Endothelial cell of umbilical vein (primary cell): ENCODE data around the gene B9D1.

Source experiments
- EZH2 ChIP-seq: IDR thresholded peaks from 2 replicates; pipeline ENCODE4 v1.6.1; 2012; ENCODE audit warnings: borderline replicate concordance, low read depth, mild to moderate bottlenecking, moderate library complexity, low read length, inconsistent platforms; ENCODE audit not compliant: severe bottlenecking
- POLR2A ChIP-seq: IDR thresholded peaks from 2 replicates; pipeline ENCODE4 v1.6.1; 2012; ENCODE audit warnings: low read depth, mild to moderate bottlenecking, control low read depth, low read length

DNA sequence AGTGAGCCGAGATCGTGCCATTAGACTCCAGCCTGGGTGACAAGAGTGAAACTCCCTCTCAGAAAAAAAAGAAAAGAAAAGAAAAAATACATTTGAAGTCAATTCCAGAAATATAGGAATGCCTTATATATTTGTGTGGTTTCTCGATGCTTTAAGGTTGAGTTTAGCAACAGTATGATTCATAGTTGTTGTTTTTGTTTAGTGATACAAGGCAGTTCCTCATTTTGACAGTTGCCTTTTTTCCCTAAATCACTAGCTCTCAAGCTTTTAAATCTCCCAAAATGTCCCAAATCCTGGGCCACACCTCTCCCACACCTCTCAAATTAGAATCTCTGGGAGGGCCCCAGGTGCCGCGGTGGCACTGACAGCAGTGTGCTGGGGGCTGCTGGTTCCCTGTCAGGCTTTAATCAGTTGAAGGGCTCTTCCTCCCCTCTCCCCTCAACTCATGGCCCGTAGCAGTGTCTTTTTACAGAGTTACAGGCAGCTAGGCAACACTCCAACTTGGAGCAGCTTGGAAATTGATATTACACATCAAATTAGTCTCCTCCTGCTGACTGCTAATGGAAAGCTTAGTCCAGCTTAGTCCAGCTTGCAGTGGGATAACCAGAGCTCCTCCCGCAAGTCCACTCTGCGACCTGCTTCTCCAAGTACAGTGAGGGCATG is 66.9 kb downstream of the B9D1 start:
- no peak for TF ChIP-seq POLR2A
- no peak for TF ChIP-seq EZH2
